GM19193 (cell line): ENCODE data around the gene KCTD3.

ENCODE experiments used
- POLR2A ChIP-seq: IDR thresholded peaks from 4 replicates; pipeline ENCODE4 v1.6.1; 2011; ENCODE audit not compliant: insufficient read depth, insufficient read length; ENCODE audit errors: extremely low read depth

Gene KCTD3

GRCh38 chr1:215589650-215590435 lies 22.7 kb downstream of the KCTD3 start:
- TF ChIP-seq POLR2A, result no peak

GRCh38 chr1:215590779-215591491 lies 23.8 kb downstream of the KCTD3 start:
- no peak for TF ChIP-seq POLR2A

DNA sequence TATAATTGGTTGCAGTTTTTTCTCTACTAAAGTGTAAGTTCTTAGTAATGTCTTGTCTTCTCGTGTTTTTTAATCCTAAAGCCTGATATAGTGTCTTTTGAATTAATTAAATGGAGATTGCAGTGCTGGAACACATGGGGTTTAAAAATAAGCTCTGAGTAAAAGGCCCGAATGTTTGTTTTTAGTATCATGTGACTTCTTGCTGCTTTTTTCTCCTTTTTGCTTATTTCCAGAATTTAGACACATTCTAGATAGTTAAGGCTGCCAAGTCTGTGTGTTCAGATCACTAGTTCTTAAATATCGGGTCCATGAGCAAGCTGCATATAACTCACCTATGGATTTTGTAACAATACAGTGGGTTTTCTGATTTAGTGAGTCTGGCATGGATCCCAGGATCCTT lies 27.5 kb downstream of the KCTD3 start:
- TF ChIP-seq POLR2A, result no peak

DNA sequence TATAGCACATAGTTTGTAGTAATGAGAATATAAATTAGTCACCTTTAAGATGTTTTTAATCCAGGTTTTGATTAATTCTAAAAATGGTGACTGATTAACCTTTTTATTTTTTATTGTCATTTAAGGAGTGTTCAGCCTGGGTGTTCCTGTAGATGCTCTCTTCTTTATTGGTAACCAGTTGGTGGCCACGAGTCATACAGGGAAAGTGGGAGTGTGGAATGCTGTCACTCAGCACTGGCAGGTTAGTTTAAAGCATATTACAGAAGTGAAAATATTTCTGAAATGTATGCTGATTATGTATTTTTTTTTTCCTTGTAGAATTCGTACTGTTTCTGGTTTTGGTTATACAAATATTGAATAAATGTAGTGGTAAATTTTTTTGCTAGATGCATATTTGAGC lies 28.1 kb downstream of the KCTD3 start:
- TF ChIP-seq POLR2A, result no peak

DNA sequence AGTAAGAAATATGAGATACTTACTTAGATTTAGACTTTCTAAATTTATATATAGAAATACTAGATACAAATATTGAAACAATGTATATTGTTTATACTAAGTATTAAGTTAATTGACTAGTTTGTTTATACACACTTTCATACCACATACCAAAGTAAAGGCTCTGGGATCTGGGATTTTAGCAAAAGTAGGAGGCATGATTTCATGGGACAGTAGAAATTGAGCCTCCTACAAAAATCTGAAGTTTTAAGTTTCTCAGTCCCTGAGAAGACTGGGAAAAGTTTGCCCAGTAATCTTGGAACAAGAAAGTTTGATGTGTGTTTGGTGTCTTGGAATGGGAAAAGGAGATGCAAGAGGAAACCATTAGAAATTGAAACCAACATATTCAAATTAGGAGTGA lies 30.9 kb downstream of the KCTD3 start:
- TF ChIP-seq POLR2A, result no peak

DNA sequence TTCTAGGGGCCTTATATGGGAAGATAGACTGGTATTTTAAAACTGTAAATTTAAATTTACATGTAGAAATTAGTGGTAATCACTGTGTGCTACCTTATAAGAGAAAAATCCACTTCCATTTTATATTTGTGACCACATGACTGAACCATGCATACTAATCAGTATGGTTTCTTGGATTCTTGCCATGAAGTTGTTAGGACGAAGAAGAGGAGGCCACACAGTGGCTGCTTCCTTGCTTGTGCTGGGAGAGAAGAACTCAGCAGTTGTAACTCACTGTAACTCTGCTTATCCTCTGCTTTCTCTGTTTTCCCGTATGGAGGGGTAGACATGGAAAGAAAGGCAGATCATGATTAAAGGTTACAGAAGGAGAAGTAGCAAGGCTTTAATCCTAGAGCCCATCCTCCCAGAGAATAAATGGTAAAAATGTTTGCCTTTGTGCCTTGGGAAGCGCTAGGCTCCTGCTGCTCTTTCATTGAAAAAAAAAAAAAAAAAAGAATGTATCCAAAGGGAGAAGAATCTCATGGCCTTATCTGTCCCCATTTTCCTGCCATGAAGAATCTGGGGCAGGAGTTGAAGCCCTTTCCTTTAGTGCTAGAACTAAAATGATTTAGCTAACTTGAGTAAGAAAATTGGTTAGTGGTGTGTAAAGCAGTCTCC lies 32.4 kb downstream of the KCTD3 start:
- TF ChIP-seq POLR2A, result no peak

- TF ChIP-seq POLR2A, result no peak
These were observed 33.2 kb downstream of the KCTD3 start for GRCh38 chr1:215600258-215600792.

- no peak for TF ChIP-seq POLR2A
These were observed 33.8 kb downstream of the KCTD3 start for GRCh38 chr1:215600867-215601266.

DNA sequence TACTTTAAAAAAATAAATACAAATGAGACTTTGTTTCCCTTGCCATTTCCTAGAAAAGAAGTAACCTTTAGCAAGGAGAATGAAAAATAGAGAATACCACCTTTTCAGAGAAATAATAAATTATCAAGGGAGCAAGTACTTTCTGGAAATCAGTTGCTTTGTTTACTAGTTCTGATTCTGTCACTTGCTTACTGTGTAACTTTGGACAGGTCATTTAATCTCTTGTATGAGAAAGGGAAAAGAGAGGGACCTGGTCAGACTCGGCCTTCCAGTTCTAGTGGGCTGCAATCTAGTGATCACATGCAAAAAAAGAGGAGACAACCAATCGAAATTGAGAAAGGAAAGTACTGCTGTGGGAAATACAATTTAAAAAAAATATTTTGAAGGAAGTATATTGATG lies 34.2 kb downstream of the KCTD3 start:
- no peak for TF ChIP-seq POLR2A

DNA sequence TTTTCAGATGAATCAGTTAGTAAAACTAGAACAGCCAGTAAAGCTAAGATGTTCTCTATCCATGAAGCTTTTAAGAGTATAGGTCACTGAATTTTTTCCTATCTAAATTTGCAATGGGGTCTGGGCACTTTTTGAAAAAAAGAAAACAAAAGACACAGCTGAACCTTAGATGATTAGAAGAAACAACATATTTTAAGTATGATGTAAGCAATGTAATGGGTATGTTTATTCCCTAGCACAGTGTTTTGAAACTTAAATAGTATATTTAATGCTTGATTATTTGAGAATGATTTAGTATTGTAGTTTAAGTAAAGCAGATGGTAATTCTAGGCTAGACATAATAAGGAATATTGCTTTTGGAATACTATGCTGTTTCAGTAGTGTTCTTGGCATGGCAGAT lies 36.2 kb downstream of the KCTD3 start:
- no peak for TF ChIP-seq POLR2A

DNA sequence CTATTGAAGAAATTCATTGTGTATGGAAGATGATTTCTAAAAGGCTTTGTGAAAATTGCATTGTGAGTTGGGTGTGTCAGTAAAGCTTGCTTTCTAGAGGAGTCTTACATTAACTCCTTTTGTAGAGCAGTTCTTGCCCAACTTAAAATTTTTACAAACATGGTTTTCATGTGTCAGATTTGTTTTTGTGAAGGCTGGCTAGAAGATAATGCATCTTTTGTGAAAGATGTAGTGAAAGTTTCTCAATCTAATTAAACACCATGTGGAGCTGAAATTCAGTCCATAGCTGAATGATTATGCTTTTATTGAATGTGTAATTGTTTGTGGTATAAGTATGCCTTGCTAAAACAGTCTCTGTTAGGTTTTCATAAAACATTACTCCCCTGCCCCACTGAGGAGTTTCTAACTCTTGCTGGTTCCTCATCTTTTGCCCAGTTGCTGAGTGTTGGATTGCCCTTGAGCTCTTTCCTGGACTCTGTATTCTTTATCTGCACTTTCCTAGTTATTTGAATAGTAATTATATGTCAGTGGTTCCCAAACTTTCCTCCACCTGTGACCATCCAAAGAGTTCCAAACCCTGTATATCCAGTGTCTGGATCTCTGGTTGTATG lies 38.0 kb downstream of the KCTD3 start:
- TF ChIP-seq POLR2A, result no peak

DNA sequence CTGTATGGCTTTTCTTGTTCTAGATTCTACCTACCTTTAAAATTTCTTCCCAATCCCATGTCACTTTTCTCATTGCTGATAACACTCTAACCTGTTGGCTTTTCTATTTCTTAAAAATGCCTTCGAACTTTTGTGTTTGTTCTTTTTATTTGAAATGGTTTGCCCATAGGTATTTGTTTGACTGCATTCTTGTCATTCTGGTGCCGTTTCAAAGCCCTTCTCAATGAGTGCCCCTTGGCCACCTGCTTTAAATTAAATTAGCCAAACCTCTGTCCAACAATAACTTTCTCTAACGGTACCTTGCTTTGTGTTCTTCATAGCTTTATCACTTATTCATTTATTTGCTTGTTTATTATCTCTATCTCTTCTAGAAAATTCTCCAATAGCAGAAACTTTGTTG lies 38.9 kb downstream of the KCTD3 start:
- no peak for TF ChIP-seq POLR2A

GRCh38 chr1:215606564-215607168 lies 39.6 kb downstream of the KCTD3 start:
- TF ChIP-seq POLR2A, result no peak

DNA sequence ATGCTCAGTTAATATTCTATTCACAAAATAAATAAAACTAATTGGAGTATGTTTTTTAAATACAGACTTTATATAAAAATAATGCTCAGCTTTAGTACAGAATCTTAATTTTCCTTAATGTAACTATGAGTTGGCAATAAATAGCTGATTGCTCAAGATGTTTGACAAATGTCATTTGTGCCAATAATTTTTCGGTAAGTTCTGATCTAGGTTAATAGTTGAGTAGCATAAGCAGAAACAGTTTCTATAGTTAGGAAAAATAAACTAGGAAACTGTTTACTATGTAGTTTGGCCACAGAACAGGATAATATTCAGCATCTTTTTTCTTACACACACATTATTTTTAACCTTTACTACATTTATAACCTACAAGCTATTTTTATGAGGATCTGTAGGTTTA lies 40.3 kb downstream of the KCTD3 start:
- no peak for TF ChIP-seq POLR2A

DNA sequence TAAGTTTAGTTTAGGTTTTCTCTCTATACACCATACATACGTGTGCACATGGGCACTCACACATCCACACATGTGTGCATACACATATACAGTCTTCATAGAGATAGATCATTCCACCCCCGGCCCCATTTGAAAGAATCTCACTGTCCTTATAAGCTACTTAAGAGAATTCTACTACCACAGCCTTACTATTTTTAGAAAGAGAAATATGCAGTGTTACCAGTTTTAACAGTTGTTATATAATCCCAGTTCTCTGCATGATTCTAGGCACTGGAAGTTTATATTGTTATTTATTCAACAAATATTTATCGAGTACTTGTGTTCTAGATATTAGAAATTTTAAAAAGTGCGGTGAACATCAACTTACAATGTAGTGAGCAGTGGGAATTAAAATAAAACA lies 41.5 kb downstream of the KCTD3 start:
- TF ChIP-seq POLR2A, result no peak
